Fibroblast of villous mesenchyme (primary cell): ENCODE results near the gene TRIM32. TPM values are rescaled to one million over a fixed set of nuclear protein-coding genes. Genes with fewer than 3 reads are reported as not detected.

Source experiments
- DNase-seq: peaks from one replicate; pipeline ENCODE4 v3.0.0-alpha.2; 2010; ENCODE audit warnings: low read depth
- H3K4me3 ChIP-seq: 2 replicates; pipeline ENCODE4 v1.5.1; 2011; ENCODE audit warnings: low read depth, mild to moderate bottlenecking, low read length
- CTCF ChIP-seq: IDR thresholded peaks from 2 replicates; pipeline ENCODE4 v1.5.1; 2012; ENCODE audit warnings: low read depth, mild to moderate bottlenecking, low read length; ENCODE audit not compliant: insufficient read depth
- total RNA-seq: library from RNA; depleted of rRNA; stranded (reverse); fragments of >200 nt; gene quantifications from 2 replicates; pipeline ENCODE4 v1.2.3, GENCODE V29; 2012

Gene TRIM32
- total RNA-seq, 1 donor, result 41.5 TPM

- H3K4me3 ChIP-seq, result no peak overlapping the region
- no peak for DNase-seq
- TF ChIP-seq CTCF, result no peak
Measured at GRCh38 chr9:116647515-116647809, 39.6 kb upstream of the TRIM32 start.

- no peak for TF ChIP-seq CTCF
- peak; percentile 26 for DNase-seq
- no peak overlapping the region for H3K4me3 ChIP-seq
Measured at GRCh38 chr9:116653348-116654058, 33.6 kb upstream of the TRIM32 start.

- TF ChIP-seq CTCF, result no peak
- DNase-seq, result no peak
- no peak overlapping the region for H3K4me3 ChIP-seq
Measured at GRCh38 chr9:116654059-116654355, 33.1 kb upstream of the TRIM32 start.

- H3K4me3 ChIP-seq, result no peak overlapping the region
- no peak for DNase-seq
- no peak for TF ChIP-seq CTCF
Measured at GRCh38 chr9:116656501-116656971, 30.6 kb upstream of the TRIM32 start.

- no peak for TF ChIP-seq CTCF
- no peak overlapping the region for H3K4me3 ChIP-seq
- DNase-seq, result no peak
Measured at GRCh38 chr9:116656977-116657376, 30.1 kb upstream of the TRIM32 start.

GRCh38 chr9:116658265-116658664 is 28.8 kb upstream of the TRIM32 start:
- no peak for DNase-seq
- no peak for TF ChIP-seq CTCF
- H3K4me3 ChIP-seq, result no peak overlapping the region
